Measurements from ENCODE around the gene ULK4.
"Not testable (repeated sequence)": the region's sequence is repeated elsewhere in the genome, so short reads cannot be mapped to it uniquely, and the experiment has no call there.

The ULK4 gene

GRCh38 chr3:41434781-41435180 is 527.1 kb downstream of the ULK4 start:
- DNase-seq (ENCODE audit: low spot score): no peak

- DNase-seq (ENCODE audit: low spot score): no peak
Observed at GRCh38 chr3:41431386-41431785, 530.5 kb downstream of the ULK4 start.

DNA sequence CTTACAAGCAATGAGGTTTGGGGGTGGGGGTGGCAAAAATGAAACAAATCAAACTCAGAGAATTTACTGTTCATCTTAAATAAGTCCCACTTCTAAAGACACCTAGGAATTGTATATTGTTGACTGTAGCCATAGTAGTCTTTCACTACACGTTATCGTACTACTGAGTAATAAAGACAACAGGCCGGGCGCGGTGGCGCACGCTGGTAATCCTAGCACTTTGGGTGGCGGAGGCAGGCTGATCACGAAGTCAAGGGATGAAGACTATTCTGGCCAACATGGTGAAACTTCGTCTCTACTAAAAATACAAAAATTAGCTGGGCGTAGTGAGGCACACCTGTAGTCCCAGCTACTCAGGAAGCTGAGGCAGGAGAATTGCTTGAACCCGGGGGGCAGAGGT is 531.0 kb downstream of the ULK4 start:
- DNase-seq (ENCODE audit: low spot score): no peak

GRCh38 chr3:41430391-41430790 is 531.5 kb downstream of the ULK4 start:
- DNase-seq (ENCODE audit: low spot score): no peak

- DNase-seq (ENCODE audit: low spot score): no peak
Observed at GRCh38 chr3:41426485-41426884, 535.4 kb downstream of the ULK4 start.

GRCh38 chr3:41424543-41425300 is 537.2 kb downstream of the ULK4 start:
- DNase-seq (ENCODE audit: low spot score): no peak

DNA sequence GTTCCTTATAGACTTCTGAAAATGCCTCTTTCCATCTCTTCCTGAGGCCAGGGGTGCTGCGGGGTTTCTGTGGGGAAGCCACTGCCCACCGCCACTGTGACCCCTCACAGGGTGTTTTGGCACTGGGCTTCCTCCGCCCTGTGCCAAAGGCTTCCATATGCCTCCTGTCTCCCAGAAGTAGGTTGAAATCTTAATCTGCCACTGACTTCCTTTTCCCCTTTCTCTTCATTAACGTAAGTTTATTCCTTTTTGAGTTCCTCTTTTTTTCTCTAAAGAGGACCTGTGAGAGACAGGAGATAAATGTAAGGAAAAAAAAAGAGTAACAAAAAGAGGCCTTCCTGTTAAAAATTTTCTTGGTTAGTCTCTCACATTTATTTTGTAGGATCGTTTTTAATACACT is 542.1 kb downstream of the ULK4 start:
- DNase-seq (ENCODE audit: low spot score): no peak

DNA sequence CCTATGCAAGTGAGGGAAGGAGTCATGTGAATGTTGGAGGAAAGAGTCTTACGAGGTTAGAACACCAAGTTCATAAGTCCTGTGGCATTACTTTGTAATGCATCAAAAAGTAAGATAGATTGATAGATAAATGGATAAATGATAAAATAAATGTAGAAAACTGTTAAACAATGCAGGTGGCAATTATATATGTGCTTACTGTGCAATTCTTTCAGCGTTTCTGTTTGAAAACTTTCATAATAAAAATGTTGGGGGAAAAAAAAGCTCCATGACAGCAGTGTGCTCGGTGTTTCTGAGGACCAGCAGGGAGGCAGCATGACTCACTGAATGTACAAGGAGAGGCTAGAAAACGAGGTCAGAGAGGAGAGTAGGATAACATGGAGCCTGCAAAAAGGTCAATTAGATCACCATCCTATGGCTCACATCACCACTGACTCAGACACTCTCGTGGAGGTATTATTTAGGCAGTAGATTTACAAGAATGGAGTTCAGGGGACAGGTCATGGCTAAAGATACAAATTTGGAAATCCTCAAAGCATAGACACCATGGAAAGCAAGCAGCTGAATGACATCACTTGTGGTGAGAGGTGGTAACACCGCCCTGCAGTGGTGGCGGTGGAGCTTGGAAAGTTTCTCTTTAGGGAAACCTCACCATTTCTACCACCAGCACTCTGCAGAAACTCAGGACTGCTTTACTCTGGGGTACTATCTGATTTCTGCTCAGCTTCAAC is 542.8 kb downstream of the ULK4 start:
- no peak for DNase-seq (ENCODE audit: low spot score)

DNA sequence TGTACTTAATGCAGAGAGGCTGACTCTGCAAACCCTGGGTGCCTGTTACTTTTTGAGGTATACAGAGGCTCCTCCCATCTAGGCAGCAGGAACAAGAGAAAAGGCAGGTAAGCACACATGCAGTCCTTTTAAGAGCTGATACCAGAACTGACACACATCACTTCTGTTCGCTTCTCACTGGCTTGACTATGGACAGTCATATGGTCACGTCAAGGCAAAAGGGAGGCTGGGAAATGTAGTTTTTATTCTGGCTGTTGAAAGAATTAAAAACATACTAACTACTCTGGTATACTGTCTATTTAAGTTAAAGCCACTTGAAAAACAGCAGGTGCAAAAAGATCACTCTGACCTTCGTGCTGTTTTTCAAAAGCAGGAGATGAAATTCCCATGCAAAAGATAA is 544.3 kb downstream of the ULK4 start:
- DNase-seq (ENCODE audit: low spot score): no peak

DNA sequence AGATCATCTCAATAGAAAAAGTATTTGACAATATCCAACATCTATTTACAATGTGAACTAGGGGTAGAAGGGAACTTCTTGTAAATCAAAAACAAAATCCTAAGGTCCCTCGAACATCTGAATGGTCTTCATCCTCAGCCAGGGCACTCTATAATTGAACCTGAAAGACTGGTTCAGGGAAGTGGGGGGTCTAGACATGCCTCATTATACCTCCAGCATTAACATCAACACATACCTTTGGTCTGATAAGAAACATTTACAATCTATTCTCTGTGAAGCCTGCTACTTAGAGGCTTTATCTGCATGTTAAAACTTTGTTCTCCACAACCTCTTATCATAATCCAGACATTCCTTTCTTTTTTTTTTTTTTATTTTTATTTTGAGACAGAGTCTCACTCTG is 550.8 kb downstream of the ULK4 start:
- DNase-seq (ENCODE audit: low spot score): no peak

GRCh38 chr3:41405466-41405865 is 556.4 kb downstream of the ULK4 start:
- DNase-seq (ENCODE audit: low spot score): no peak

GRCh38 chr3:41404582-41404981 is 557.3 kb downstream of the ULK4 start:
- no peak for DNase-seq (ENCODE audit: low spot score)

GRCh38 chr3:41394896-41395295 is 567.0 kb downstream of the ULK4 start:
- no peak for DNase-seq (ENCODE audit: low spot score)

DNA sequence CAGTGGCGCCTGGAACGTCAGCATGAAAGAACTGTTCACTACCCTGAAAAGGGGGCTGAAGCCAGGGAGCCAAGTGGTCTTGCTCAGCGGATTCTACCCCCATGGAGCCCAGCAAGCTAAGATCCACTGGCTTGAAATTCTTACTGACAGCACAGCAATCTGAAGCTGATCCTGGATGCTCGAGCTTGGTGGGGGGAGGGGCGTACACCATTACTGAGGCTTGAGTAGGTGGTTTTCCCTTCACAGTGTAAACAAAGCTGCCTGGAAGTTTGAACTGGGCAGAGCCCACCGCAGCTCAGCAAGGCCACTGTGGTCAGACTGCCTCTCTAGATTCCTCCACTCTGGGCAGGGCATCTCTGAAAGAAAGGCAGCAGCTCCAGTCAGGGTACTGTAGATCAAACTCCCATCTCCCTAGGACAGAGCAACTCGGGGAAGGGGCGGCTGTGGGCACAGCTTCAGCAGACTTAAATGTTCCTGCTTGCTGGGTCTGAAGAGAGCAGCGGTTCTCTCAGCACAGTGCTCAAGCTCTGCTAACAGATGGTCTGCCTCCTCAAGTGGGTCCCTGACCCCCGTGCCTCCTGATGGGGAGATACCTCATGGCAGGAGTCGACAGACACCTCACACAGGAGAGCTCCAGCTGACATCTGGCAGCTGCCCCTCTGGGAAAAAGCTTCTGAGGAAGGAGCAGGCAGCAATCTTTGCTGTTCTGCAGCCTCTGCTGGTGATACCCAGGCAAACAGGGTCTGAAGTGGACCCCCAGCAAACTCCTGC is 591.0 kb downstream of the ULK4 start:
- DNase-seq (ENCODE audit: low spot score): not testable (repeated sequence)

- DNase-seq (ENCODE audit: low spot score): no peak
Observed at GRCh38 chr3:41370307-41370706, 591.6 kb downstream of the ULK4 start.

DNA sequence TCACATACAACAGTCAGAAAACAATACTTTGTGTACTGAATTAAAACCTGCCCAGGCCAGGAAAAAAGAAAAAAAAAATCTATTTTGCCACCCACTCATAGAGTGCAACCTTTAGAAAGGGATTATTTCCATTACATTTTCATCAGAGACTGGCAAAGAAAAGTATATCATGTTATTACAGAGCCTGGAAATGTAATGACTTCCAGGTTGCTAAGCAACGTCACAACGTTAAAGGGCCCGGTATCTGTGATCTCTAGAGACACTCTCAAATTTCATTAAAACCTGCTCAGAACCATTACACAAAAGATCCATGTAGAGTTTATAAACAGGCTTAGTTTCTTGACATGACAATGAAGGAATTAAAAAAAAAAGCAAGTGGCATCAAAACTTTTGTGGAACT is 592.1 kb downstream of the ULK4 start:
- DNase-seq (ENCODE audit: low spot score): no peak

- no peak for DNase-seq (ENCODE audit: low spot score)
Observed at GRCh38 chr3:41365973-41366372, 595.9 kb downstream of the ULK4 start.

DNA sequence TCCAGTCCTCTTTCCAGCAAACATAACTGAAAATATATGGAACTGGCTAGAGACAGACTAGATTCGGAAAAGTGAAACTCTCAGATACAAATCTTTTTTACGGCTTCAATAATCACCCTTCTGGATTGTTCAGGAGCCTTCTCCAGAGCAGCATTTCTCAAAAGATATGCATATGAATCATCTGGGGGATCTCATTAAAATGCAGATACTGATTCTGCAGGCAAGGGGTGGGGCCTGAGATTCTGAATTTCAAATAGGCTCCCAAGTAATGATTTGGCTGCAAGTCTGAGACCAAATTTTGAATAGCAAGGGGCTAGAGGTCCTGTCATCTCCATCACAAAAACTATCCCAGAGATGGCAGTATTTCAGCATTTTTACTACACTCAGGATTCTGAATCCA is 597.2 kb downstream of the ULK4 start:
- DNase-seq (ENCODE audit: low spot score): no peak

DNA sequence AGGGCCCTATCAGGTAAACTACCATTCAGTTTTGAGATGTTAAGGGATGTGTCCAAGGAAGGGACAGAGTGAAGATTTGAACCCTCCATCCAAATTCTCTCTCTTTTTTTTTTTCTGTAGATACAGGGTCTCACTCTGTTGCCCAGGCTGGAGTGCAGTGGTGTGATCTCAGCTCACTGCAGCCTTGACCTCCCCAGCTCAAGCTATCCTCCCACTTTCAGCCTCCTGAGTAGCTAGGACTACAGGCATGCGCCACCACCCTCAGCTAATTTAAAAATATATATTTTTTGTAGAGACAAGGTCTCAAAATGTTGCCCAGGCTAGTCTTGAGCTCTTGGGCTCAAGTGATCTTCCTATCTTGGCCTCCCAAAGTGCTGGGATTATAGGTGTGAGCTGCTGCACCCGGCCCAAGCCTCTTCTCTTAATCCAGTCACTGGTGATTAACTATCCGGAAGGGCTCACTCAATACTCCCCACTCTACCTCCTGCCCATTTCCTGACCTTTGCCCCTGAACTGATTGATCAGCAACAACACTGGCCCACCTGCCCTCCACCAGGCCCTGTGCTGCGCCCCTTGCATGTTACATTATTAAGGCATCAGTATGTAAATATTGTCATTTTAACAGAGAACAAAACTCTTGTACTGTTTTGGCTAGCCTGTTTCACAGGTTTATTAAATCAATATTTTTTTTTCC is 597.9 kb downstream of the ULK4 start:
- no peak for DNase-seq (ENCODE audit: low spot score)

GRCh38 chr3:41362638-41363559 is 599.0 kb downstream of the ULK4 start:
- DNase-seq (ENCODE audit: low spot score): no peak

- no peak for DNase-seq (ENCODE audit: low spot score)
Observed at GRCh38 chr3:41357271-41357670, 604.6 kb downstream of the ULK4 start.

Measured in germinal center (tissue), 1 donor.